Stimulated activated CD8-positive, alpha-beta memory T cell treated with anti-CD3 and anti-CD28 coated beads, Interleukin-4, amount 100 ng/mL, for 1 hour (primary cell): ENCODE measurements around the gene SMCO2.
A peak's percentile ranks its signal among the peaks of the same experiment; 100 is the strongest.

Experiments
- DNase-seq, 2 donors: peaks; one replicate each; pipeline ENCODE4 v3.0.0-alpha.2; 2020; ENCODE audit warnings: low read depth in 2 of 2, low spot score in 1 of 2

The SMCO2 gene

DNA sequence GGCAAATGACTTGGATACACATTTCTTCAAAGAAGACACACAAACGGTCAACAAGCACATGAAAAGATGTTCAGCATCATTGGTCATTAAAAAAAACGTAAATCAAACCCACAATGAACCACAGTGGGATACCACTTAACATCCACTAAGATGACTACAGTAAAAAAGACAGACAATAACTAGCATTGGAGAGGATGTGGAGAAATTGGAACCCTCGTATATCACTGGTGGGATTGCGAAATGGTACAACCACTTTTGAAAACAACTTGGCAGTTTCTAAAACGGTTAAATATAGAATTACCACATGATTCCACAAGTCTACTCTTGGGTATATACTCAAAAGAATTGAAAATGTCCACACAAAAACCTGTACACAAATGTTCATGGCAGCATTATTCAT lies 52.2 kb downstream of the SMCO2 start:
- no peak for DNase-seq

DNA sequence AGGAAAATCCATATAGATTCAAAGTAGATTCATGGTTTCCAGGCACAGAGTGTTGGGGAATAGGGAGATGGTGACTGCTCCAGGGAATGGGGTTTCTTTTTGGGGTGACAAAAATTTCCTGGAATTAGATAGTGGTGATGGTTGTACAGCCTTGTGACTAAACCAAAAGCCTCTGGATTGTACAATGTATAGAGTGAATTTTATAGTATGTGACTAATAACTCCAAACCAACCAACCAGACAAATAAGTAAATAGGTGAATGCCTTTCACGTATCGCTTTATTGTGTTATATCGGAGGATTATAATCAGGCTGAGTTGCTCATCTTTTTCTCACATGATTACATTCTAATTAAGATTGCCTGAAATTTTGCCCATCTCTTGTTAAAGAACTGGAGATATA lies 52.8 kb downstream of the SMCO2 start:
- DNase-seq, result no peak

DNA sequence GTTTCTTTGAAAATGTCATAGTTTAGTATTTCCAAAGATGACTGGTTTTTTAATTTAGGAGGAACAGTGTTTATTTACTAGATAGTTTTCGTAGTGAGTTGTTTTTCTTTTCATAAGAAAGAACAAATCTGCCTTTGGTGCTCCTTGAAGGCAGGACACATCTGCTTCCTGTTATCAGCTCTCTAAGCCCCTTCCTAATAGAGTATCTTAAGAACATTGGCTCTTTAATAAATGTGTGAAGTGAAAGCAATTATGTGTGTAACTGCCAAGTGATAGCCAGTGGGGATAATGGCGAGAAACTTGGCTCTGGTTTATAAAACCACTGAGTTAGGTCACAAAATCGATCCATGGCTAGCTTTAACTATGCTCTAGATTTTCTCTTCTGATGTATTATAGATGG lies 54.0 kb downstream of the SMCO2 start:
- DNase-seq, result no peak

DNA sequence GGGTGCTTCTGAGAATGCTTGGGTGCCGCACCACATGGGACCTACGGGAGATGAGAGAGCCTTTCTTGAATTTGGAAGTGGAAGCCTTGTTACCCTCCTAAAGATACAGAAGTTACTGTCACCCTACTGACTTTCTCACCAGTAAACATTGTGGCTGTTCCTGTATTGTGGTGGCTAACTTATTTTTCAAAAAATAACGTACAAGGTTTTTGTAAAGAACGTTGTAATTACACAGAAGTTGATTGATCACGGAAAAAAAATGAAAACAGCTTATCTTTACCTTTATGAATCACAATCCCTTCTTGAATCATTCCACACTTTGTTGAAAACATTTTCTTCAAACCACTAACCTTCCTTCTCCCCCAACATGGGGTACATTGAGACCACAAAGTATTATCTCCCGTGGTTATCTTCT lies 55.5 kb downstream of the SMCO2 start:
- DNase-seq, result no peak

- DNase-seq, result no peak
Measured at GRCh38 chr12:27504507-27504906, 58.0 kb downstream of the SMCO2 start.

DNA sequence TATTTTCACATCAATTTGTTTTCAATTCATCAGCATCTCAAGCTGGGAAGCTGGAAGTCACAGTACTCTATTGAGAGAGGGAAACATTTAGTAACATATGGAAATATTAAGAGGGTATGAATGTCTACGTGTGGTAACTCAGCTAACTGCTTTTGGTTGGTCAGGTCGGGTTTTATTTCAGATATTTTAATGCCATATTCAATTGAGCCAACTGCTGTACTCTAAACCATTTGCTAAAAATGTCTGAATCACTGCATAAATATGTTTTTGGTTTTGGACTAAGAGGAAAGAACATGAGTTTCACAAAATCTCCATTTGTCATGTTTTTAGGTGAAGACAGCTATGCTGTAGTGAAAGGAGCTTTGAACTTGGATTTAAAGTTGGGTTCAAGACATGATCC lies 58.6 kb downstream of the SMCO2 start:
- DNase-seq, result no peak

GRCh38 chr12:27505761-27506160 lies 59.2 kb downstream of the SMCO2 start:
- no peak for DNase-seq

- DNase-seq, result no peak
Measured at GRCh38 chr12:27506645-27507189, 60.2 kb downstream of the SMCO2 start.

DNA sequence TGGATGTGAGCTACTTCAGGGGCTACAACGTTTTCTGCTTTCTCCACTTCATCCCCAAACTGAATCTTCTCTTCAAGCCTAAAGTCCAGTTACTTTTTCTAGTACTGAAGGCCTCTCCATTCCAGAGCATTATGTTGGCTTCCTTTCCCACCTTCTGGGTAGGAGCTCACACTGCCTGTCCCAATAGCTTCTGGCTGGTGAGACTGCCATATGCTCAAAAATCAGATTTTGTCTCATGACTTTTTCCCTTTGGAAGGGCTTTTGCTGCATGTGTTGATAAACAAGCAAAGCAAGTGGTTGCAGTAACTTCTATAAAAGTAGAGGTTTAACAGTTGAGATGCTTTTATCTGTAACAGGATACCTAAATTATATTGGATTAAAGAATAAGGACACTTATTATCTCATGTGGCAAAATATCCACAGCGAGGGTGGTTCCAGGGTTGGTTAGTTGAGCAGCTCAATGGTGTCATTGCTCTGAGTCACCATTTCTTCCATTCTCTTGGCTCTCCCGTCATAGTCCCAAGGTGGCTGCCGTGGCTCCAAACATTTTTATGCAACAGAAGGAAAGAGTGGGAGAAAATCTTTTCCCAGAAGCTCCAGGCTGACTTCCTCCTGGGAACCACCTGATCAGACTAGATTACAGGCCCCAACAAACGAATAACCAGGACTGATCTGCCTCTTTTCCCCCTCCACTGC lies 62.3 kb downstream of the SMCO2 start:
- DNase-seq, result no peak

DNA sequence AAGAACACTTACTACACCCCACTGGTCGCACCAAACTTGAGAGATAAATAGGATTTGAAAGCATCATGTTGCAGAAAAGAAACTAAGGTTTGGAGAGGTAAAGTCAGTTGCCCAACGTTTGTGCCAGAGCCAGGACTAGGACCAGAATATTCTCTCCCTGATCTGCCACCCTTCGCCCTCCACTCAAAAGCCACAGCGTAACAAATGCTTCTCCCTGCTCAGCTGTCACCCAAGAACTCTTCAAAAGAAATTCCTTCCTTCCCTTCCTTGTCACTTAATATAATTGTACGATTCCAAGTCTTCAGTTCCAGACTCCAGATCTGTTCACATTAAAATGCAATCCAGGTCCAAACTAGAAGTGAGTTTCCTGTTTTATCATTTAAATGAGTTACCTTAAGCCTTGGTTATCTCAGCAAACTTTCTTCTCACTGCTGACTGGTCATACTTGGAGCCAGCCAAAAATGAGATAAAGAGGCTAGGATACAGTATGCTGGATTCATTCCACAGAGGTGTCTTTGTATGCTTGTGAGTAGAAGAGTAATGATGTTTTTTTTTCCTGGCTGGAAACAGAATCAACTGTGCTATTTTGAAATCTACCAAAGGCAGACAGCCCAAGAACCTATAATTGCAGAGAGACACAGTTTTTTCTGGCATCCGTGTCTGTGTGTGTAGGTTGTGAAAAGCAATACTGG lies 64.6 kb downstream of the SMCO2 start:
- DNase-seq, result no peak

DNA sequence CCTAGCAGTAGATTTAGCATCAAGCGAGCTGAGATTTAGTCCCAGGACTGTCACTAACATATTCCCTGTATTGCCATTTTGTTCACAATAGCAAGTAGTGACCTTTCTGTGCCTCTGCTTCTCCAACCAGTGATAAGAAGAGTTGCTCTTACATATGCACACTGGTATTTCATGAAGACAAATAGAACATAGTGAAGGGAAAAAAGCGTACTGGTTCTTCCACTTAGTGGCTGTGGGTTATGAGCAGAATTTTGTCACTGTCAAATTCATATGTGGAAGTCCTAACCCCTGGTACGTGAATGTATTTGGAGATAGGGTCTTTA lies 65.1 kb downstream of the SMCO2 start:
- DNase-seq, result no peak

DNA sequence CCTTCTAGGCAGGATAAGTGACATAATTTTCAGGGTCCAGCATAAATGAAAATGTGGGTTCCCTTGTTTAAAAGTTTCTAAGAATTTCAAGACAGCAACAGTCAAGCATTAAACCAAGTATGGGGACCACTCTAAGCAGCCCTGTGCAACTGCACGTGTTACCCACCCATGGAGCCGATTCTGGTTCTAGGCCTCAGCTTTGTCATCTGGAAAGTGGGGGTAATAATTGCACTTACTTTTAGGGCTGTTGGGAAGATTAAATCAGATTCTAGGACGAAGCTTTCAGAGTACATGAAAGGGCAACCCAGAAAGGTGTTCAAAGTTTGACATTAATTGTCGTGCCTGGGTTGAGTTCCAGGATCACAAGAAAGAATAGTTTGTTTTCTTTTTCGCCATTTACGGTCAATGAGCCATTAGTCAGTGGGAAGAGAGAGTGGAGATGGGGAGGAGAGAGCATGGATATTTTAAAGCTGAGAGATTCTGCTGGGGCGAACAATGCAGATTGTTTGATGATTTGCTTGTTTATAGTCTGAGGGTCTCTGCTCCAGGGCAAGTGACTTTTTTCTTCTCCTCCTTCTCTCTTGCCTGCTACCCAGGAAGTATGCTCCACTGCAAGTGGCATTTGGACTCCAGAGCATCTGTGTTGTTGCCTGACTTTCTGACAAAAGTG lies 66.8 kb downstream of the SMCO2 start:
- DNase-seq, result no peak

- DNase-seq, result no peak
Measured at GRCh38 chr12:27515671-27516070, 69.1 kb downstream of the SMCO2 start.

GRCh38 chr12:27516625-27517024 lies 70.1 kb downstream of the SMCO2 start:
- DNase-seq, result no peak

DNA sequence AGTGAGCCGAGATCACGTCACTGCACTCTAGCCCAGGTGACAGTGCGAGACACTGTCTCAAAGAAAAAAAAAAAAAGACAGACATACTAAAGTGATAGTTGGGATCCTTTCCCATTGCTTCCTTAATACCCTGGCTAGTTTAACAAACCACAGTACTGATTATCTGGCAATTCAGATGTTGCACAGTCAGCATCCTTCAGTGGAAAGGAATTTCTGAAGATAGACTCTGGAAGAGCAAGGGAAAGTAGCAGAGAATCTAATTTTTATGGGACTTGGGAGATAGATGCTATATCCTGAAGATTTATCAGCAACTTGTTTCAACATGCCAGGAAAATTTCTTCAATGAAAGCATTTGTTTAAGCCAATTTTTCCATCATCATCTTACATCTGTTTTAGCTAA lies 71.0 kb downstream of the SMCO2 start:
- DNase-seq, result no peak

- no peak for DNase-seq
Measured at GRCh38 chr12:27517961-27518665, 71.6 kb downstream of the SMCO2 start.

DNA sequence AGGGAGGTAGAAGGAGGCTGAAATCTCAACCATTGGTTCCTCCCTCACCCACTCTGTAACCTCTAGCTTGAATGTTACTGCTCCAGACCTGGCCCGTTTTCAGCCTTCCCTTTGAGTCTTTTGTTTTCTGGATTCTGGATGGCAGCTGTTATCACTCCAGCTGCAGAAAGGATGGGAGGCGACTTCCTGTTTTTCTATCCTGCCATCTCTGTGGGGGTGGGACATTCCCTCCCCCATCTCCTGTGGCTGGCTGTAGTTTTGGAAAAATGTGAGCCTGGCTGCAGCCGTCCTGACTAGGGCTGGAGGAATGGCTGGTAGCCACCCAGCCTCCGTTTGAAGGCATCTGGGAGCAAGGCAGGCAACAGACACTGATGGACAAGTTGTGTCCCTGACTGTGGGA lies 74.5 kb downstream of the SMCO2 start:
- DNase-seq, result no peak

GRCh38 chr12:27521981-27522380 lies 75.4 kb downstream of the SMCO2 start:
- no peak for DNase-seq

GRCh38 chr12:27523305-27523641 lies 76.7 kb downstream of the SMCO2 start:
- no peak for DNase-seq

- peak; percentile 96 to 98 for DNase-seq
Measured at GRCh38 chr12:27523642-27524493, 77.3 kb downstream of the SMCO2 start, which contains the start of gene PPFIBP1. PPFIBP1 (plus strand) TSS chr12:27524206; CDS start chr12:27633397, 109,191 bp downstream.

DNA sequence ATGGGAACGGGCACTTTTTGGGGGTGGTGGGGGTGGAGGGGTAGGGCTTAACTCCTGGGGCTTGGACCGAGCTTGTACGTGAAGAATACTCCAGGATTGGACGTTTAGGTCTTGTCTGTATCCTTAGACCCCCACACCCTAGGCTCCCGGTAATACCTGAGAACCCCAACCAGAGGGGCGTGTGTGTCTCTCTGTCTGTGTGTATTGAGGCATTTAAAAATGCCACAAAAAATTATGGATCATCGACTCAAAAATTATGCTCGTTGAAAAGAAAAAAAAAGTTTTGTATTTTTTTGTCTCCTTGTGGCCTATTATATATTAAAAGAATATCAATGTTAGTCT lies 77.9 kb downstream of the SMCO2 start:
- DNase-seq, result no peak
